HG03565 (cell line): ENCODE data around the gene NIPAL1.
A peak's percentile ranks its signal among the peaks of the same experiment; 100 is the strongest.

Source experiments
- ATAC-seq: cut with Tn5 transposase; IDR thresholded peaks from one replicate; pipeline ENCODE4 v1.9.1; 2021; ENCODE audit warnings: mild to moderate bottlenecking, moderate library complexity; ENCODE audit not compliant: unreplicated experiment

The NIPAL1 gene

DNA sequence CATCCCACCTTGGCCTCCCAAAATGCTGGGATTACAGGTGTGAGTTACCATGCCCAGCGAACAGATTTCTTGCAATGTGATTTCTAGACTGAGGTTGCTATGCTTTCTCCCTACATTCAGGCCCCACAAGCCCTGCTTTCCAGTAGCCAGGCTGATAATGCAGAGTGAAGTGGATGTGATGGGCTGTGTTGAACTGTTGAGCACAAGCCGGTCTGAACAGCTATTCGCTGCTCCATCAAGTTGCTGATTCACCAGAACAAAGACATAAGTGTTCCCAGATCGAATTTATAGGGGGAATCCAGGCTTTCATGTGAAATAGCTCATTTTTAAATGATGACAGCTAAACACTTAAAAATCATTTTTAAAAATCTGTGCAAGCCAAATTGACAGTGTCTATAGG is 8.0 kb downstream of the NIPAL1 start:
- ATAC-seq, result no peak

DNA sequence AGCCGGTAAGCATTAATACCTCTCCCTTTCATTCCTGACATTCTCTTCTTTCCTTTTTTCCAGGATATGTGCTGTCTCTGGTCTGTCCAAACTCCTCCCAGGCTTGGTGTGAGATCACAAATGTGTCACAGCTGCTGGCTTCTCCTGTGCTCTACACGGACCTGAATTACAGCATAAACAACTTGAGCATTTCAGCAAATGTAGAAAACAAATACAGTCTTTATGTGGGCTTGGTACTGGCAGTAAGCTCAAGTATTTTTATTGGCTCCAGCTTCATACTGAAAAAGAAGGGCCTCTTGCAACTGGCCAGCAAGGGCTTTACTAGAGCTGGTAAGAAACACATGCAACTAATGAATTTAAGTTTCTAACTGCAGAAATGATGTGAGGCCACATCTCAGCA is 8.4 kb downstream of the NIPAL1 start:
- no peak for ATAC-seq

DNA sequence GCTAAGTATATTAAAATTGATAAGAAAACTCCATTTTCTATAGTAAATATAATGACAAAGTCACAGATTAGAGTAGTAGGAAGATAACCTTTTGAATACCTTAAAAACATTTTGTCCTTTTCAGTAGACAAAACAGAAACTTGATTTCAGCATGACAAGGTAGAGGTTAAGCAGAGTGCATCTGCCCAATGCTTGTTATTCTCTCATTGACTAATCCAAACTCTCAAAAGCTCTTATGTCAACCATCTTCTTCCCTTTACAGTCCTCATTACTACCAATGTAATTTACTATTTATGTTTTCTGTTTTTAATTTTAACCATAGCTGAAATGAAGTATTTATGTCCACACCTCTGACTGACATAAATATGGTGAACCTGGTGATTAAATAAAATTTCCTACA is 11.1 kb downstream of the NIPAL1 start:
- ATAC-seq, result peak; percentile 75

GRCh38 chr4:48028696-48029095 is 12.1 kb downstream of the NIPAL1 start:
- peak; percentile 52 for ATAC-seq

DNA sequence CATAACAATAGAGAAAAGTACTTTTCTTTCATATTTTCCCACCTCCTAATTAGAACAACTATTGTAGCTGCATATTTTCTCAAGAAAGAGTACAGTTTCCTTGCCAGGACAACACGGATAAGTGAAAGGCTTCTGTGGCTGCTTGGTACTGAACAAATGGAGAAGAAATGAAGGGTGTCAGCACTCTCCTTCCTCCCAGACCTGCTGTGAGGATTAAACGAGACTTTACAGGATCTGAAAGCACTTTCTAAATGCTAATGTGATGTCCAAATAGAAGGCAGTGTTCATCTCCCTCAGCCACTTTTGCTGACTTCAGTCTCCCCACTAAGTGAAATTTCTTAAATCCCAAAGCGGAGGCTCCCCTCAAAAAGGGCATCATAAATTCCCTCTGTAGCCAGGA is 13.9 kb downstream of the NIPAL1 start:
- no peak for ATAC-seq

DNA sequence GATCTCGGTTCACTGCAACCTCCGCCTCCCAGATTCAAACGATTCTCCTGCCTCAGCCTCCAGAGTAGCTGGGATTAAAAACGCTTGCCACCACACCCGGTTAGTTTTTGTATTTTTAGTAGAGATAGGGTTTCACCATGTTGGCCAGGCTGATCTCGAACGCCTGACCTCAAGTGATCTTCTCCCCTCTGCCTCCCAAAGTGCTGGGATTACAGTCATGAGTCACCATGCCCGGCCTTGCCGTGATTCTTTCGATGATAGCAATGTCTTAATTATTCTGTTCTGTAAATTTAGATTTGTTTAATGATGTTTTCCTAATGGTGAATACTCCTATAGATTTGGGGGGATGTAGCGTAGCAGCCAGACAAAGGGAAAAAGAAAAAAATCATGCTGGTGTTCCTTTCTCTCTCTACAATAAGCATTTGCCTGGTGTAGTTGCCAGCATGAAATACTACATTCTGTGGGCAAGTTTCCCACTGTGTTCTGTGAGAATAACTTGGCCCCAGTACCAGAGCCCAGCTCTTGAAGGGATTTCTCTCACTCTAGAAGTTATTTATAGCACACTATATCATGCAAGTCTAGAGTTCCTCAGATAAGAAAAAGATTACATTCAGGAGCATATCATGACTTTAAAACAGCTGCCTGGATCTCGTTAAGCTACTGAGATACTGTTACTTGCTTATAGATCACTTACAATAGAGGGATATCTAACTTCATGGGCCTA is 15.4 kb downstream of the NIPAL1 start:
- no peak for ATAC-seq

- no peak for ATAC-seq
Measured at GRCh38 chr4:48032721-48033120, 16.1 kb downstream of the NIPAL1 start.

DNA sequence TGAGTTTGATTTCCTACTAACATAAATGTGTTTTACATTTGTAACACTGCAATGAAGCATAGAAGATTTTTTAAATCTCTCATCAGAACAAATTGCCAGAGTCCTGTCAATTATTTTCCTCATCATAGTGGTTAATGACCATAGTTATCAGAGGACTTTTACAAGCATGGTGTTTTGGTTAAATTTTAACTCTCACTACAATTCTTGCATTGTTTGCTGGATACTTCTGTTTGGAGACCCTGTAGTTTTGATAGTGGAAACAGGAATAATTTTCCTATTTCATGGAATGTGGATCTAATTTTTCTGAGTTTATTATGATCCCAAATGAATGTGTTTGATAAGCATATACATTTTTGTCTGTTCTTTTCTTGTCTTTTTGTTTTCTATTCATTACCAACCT is 16.8 kb downstream of the NIPAL1 start:
- ATAC-seq, result no peak

GRCh38 chr4:48033825-48034413 is 17.3 kb downstream of the NIPAL1 start:
- ATAC-seq, result no peak

DNA sequence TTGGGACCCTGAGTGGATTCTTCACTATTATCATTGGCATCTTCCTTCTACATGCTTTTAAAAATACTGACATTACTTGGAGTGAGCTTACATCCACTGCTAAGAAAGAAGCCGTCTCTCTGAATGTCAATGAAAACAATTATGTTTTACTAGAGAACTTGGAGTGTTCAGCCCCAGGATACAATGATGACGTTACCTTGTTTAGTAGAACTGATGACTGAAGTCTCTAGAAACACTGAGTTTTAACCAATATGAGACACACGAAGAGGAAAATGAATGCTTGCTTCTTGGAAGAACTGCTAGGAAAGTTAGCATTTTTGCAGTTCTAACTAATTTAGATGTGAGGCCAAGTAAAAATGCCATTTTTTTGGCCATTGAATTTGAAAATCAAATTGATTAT is 19.4 kb downstream of the NIPAL1 start:
- no peak for ATAC-seq

GRCh38 chr4:48037117-48037462 is 20.5 kb downstream of the NIPAL1 start:
- ATAC-seq, result no peak

DNA sequence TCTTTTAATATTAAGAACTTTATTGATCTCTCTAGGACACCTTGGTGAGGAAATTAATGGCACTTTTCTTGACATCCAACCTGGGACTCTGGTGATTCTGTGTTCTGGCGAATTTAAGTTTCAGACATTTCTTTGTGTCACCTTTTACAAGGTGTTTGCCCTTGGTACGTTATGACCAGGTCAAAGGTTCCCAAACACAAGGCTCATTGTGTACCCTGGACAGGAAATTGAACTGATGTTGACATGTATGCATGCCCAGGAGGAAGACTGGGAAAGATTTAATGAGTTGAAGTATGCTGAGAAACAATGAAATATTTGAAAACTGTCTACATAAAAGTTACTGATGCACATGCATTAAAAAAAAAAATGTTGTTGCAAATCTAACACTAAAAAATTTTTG is 22.1 kb downstream of the NIPAL1 start:
- no peak for ATAC-seq

DNA sequence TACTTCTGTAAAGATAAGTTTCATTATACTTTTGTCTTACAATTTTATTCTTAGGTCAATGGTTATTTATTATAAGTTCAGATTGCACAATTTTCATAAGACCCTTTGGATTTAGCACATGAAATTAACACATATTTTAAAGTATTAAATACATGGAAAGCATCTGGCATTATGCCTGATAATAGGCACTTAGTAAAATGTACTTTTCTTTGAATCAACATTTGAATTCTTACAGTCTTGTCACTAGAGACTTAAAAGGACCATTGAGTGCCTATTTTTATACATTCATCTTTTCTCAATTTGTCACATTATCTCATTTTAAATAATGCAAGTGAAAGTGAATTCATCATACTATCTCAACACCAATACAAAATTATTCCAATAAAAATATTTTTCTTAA is 23.0 kb downstream of the NIPAL1 start:
- ATAC-seq, result no peak

DNA sequence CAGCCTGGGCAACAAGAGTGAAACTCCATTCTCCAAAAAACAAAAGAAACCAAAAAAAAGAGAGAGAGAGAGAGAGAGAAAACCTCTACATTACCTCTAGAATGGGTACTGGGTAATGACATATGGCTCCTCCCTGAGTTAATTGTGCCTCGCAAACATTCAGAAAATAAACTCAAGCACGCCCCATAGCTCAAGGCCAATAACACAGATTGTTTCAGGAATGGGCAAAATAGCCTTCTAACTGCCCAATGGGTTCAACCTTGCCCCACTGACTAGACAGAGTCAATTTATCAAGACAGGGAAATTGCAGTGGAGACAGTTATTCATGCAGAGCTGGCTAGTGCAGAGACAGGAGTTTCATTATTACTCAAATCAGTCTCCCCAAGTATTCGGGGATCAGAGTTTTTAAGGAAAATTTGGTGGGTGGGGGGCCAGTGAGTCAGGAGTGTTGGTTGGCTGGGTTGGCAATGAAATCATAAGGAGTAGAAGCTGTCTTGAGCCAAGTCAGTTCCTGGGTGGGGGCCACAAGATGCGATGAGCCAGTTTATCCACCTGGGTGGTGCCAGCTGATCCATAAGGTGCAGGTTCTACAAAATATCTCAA is 25.1 kb downstream of the NIPAL1 start:
- no peak for ATAC-seq

- no peak for ATAC-seq
Measured at GRCh38 chr4:48042979-48043461, 26.4 kb downstream of the NIPAL1 start.

- ATAC-seq, result no peak
Measured at GRCh38 chr4:48043504-48043903, 26.9 kb downstream of the NIPAL1 start.

DNA sequence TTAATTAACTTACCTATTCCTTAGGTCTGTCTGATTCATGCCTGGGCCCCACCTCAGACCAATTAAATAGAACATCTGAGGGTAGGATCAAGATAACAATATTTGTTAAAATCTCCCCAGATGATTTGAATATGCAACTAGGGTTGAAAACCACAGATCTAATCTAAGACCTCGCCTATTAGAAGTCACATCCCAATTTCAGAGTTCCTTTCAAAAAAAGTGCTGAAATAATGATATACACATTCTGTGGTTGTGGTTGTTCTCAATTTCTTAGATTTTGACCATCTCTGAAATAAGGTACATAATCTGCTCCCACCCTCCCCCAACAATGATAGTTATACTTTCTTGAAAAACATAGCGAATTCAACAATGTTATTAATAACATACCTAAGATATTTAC is 27.7 kb downstream of the NIPAL1 start:
- no peak for ATAC-seq

GRCh38 chr4:48046059-48046458 is 29.5 kb downstream of the NIPAL1 start:
- ATAC-seq, result no peak

DNA sequence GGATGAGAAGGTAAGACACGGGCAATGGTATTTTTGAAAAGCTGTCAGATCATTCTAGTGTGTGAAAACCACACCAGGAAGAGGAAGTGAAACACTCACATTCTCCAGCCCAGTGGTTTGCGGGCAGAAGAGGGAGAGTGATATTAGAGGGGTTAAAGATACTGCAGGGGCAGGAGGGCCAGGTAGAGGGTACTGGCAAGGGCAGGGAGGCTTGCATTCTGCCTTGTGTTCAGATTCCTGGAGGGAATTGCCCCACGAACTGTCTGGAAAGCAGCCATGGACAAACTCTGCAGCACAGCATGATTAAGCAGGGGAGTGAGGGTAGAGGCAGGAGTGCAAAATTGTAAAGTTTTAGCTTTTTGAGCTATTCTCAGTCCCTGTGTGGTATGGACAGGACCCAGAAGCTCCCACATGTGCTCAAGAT is 30.9 kb downstream of the NIPAL1 start:
- peak; percentile 96 for ATAC-seq

GRCh38 chr4:48047896-48048295 is 31.3 kb downstream of the NIPAL1 start:
- no peak for ATAC-seq

DNA sequence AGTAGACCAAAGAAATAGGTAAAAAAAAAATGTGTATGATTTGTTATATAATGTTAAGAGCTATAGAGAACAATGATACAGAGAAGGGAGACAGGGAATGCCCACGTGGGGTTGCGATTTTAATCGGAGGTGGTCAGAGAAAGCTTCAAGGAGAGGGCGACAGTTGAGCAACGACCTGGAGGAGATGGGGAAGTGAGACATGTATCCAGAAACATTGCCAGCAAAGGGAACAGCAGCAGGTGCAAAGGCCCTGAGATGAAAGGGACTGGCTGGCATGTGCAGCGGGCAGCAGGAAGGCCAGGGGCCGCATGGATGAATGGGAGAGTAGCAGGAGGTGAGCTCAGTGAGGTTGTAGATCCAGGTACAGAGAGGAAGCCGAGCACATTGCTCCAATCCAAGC is 32.9 kb downstream of the NIPAL1 start:
- no peak for ATAC-seq

DNA sequence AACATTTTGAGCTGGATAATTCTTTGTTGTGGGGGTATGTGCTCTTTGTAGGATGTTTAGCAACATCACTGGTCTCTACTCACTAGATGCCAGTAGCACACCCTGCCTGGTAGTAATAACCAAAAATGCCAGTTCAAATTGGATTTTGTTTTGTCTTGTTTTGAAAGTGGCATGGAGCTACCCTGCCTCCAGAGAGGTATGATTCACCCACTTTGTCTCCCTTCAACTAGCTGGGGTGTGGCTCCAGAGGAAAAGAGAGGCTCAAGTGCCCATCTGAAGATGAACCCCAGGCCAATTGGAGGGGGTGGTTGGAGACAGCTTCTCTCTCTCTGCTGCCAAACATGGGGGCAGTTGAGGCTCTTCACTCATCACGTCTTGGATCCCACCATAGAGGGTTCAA is 34.5 kb downstream of the NIPAL1 start:
- no peak for ATAC-seq
